B cell (primary cell): ENCODE measurements around the gene VSIG10L2.

Source experiments
- CTCF ChIP-seq: fragments of 200-600 bp; IDR thresholded peaks from one replicate; pipeline ENCODE4 v1.8.0; 2022; ENCODE audit warnings: antibody characterized with exemption, mild to moderate bottlenecking
- EZH2 ChIP-seq: IDR thresholded peaks from 2 replicates; pipeline ENCODE4 v1.6.1; 2012; ENCODE audit warnings: borderline replicate concordance, low read depth, mild to moderate bottlenecking, moderate library complexity, low read length; ENCODE audit not compliant: insufficient read depth, poor library complexity, severe bottlenecking

DNA sequence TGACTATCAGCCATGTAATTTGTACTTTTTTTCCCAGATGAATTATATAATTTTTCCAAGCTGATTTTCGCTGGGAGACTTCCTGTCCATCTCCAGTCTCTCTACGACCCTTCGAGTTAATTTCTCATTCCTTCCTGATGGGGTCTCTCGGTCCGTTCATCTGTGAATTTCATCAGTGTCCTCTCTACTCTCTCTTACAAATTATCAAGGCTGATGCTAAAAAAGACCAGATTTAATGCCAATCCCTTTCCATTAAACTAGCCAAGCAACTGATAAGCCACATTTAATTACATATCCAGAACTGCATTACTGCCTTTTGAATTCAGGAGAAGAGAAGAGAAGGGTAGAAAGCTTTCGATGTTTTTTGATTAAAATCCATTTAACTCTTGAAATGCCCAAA, 25.8 kb downstream of the VSIG10L2 start:
- TF ChIP-seq EZH2: no peak
- TF ChIP-seq CTCF: no peak
